ENCODE results near the gene GALNT2. TPM values are rescaled to one million over a fixed set of nuclear protein-coding genes. Genes with fewer than 3 reads are reported as not detected.

The GALNT2 gene
- total and polyA plus RNA-seq, 9 of the 15 experiments (the other 6 are each of a cell fraction or from before 2014, with no cell fraction given), result 1.6 to 106 (median 51.9) TPM

GRCh38 chr1:230057681-230058565 lies 9.1 kb upstream of the GALNT2 start (continued):
- TF ChIP-seq, protein P1, sequence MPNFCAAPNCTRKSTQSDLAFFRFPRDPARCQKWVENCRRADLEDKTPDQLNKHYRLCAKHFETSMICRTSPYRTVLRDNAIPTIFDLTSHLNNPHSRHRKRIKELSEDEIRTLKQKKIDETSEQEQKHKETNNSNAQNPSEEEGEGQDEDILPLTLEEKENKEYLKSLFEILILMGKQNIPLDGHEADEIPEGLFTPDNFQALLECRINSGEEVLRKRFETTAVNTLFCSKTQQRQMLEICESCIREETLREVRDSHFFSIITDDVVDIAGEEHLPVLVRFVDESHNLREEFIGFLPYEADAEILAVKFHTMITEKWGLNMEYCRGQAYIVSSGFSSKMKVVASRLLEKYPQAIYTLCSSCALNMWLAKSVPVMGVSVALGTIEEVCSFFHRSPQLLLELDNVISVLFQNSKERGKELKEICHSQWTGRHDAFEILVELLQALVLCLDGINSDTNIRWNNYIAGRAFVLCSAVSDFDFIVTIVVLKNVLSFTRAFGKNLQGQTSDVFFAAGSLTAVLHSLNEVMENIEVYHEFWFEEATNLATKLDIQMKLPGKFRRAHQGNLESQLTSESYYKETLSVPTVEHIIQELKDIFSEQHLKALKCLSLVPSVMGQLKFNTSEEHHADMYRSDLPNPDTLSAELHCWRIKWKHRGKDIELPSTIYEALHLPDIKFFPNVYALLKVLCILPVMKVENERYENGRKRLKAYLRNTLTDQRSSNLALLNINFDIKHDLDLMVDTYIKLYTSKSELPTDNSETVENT (CRISPR knock-in tag; IDR thresholded peaks at IDR 0.05), result no peak
- TF ChIP-seq DDX20 (tag; IDR thresholded peaks at IDR 0.05; ENCODE audit: low read depth) (no peak), FUS (optimal IDR thresholded peaks at IDR 0.05; ENCODE audit: low read depth, low read length) (no peak), HIVEP1 (CRISPR knock-in tag; IDR thresholded peaks at IDR 0.05) (no peak), RBM39 (optimal IDR thresholded peaks at IDR 0.05; ENCODE audit: low read depth, low read length) (no peak)
- TF ChIP-seq, protein P2, sequence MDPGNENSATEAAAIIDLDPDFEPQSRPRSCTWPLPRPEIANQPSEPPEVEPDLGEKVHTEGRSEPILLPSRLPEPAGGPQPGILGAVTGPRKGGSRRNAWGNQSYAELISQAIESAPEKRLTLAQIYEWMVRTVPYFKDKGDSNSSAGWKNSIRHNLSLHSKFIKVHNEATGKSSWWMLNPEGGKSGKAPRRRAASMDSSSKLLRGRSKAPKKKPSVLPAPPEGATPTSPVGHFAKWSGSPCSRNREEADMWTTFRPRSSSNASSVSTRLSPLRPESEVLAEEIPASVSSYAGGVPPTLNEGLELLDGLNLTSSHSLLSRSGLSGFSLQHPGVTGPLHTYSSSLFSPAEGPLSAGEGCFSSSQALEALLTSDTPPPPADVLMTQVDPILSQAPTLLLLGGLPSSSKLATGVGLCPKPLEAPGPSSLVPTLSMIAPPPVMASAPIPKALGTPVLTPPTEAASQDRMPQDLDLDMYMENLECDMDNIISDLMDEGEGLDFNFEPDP (CRISPR knock-in tag; IDR thresholded peaks at IDR 0.05), result no peak

Data from K562 (cell line).